Lower lobe of right lung (tissue), 2 donors: Measurements from ENCODE around the gene BSN. TPM values are rescaled to one million over a fixed set of nuclear protein-coding genes. Genes with fewer than 3 reads are reported as not detected.

ENCODE experiments used
- ATAC-seq, 2 donors: fragments of 200-7000 bp; cut with Tn5 transposase; one replicate each; pipeline ENCODE4 v1.9.1; 2020 to 2022; ENCODE audit warnings: mild to moderate bottlenecking in 2 of 2, moderate library complexity in 2 of 2
- DNase-seq: peaks from one replicate; pipeline ENCODE4 v3.0.0-alpha.2; 2020
- H3K27ac ChIP-seq: fragments of 200-600 bp; one replicate; pipeline ENCODE4 v1.8.0; 2022
- H3K27me3 ChIP-seq: fragments of 200-600 bp; one replicate; pipeline ENCODE4 v1.8.0; 2022; ENCODE audit warnings: low read depth
- H3K36me3 ChIP-seq: fragments of 200-600 bp; one replicate; pipeline ENCODE4 v1.8.0; 2022; ENCODE audit warnings: mild to moderate bottlenecking
- H3K4me1 ChIP-seq: fragments of 200-600 bp; one replicate; pipeline ENCODE4 v1.8.0; 2022
- H3K4me3 ChIP-seq: fragments of 200-600 bp; one replicate; pipeline ENCODE4 v1.8.0; 2022; ENCODE audit warnings: mild to moderate bottlenecking
- H3K9me3 ChIP-seq: fragments of 200-600 bp; one replicate; pipeline ENCODE4 v1.8.0; 2022
- intact Hi-C: fragments of 100-400 bp; cut with DNase I; formaldehyde crosslinking; loops from one replicate; pipeline ENCODE4 v1.11.0; 2022
- total RNA-seq: library from RNA; stranded (reverse); fragmentation: NEBNext Ultra II Directional; extraction: Animal tissue kit (Norgen Biotek cat#: 25700); gene quantifications from one replicate; pipeline ENCODE4 v1.2.1, GENCODE V29; 2021
- TF ChIP-seq, protein P1 (sequence below): fragments of 200-600 bp; IDR thresholded peaks from one replicate; pipeline ENCODE4 v1.8.0; 2022; ENCODE audit warnings: antibody characterized with exemption, mild to moderate bottlenecking
- donor health status: DM: no; HTN: yes; CAD: no; lungs with severe emphysema.

The BSN gene
- total RNA-seq, 1 donor from 2014 or later: 0.35 TPM

DNA sequence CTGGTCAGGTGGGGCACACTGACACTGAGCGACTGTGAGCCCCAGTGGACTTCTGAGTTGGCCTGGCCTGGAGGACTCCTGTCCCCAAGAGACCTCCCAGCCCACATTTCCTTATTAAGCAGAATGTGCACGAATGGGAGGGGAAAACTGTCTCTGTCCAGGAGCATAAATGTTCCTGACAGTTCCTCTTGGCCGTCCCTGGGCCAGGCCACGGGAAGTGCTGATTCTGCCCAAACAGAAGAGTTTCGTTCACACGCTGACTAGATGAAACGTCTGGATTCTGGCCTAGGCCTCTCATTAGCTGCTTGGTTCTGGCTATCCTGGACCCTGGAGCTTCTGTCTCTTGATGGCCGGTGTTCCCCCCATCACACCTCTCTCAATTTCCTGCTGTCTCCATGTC lies 90.4 kb downstream of the BSN start:
- Histone ChIP-seq H3K36me3 (no peaks in the 10 kb centered on the region), H3K4me1 (no peaks in the 10 kb centered on the region), H3K27me3 (no peaks in the 10 kb centered on the region), H3K9me3 (no peaks in the 10 kb centered on the region), H3K4me3 (no peak overlapping the region), H3K27ac (no peak overlapping the region)
- DNase-seq (no peak), ATAC-seq (no peak)
- intact Hi-C loops: no loop called here
- TF ChIP-seq, protein P1, sequence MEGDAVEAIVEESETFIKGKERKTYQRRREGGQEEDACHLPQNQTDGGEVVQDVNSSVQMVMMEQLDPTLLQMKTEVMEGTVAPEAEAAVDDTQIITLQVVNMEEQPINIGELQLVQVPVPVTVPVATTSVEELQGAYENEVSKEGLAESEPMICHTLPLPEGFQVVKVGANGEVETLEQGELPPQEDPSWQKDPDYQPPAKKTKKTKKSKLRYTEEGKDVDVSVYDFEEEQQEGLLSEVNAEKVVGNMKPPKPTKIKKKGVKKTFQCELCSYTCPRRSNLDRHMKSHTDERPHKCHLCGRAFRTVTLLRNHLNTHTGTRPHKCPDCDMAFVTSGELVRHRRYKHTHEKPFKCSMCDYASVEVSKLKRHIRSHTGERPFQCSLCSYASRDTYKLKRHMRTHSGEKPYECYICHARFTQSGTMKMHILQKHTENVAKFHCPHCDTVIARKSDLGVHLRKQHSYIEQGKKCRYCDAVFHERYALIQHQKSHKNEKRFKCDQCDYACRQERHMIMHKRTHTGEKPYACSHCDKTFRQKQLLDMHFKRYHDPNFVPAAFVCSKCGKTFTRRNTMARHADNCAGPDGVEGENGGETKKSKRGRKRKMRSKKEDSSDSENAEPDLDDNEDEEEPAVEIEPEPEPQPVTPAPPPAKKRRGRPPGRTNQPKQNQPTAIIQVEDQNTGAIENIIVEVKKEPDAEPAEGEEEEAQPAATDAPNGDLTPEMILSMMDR: no peak

DNA sequence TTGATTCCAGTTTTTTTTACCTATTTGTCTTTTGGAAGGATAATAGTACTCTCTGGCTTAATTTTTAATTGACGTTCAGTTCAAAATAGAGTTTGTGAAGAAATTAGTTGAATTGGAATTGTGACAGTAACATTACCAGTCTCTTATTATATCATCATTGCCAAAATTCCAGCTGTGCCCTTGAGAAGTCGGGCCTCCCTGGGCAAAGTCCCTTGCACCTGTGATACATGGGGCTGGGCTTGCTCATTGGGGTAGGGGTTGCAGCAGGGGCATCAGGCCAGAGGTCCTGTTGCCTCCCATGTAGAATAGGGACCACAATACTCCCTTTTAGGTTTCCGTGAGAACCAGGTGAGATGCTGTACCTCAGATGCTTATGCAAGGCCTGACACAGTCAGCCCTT lies 92.0 kb downstream of the BSN start:
- no peak overlapping the region for H3K27ac ChIP-seq
- TF ChIP-seq, protein P1: no peak
- H3K4me3 ChIP-seq: no peak overlapping the region
- H3K36me3 ChIP-seq: no peaks in the 10 kb centered on the region
- H3K27me3 ChIP-seq: no peaks in the 10 kb centered on the region
- ATAC-seq (no peak), DNase-seq (no peak)
- intact Hi-C loops: no loop called here
- no peaks in the 10 kb centered on the region for H3K9me3 ChIP-seq
- no peaks in the 10 kb centered on the region for H3K4me1 ChIP-seq

DNA sequence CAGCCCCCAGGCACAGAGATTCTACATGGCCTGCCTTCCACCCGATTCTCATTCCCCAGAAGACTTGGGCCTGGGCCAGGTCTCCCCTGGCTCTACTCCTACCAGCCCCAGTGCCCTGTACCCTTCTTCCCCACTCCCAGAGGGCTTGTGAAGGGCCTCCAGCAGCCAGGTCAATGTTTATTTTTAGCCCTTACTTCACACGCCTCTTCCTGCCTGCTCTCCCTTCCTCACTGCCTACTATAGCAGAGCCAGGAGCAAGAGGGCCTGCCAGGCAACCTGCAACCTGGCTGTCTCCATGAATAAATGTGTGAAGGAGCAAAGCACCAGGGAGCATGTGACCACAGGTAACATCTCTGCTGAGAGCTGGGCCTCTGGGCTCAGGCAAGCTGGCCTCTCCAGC lies 93.5 kb downstream of the BSN start:
- intact Hi-C loops: no loop called here
- TF ChIP-seq, protein P1: no peak
- ATAC-seq (peak; percentile 17 to 18), DNase-seq (no peak)
- no peak overlapping the region for H3K27ac ChIP-seq
- no peaks in the 10 kb centered on the region for H3K27me3 ChIP-seq
- H3K4me1 ChIP-seq: no peaks in the 10 kb centered on the region
- H3K4me3 ChIP-seq: no peak overlapping the region
- no peaks in the 10 kb centered on the region for H3K9me3 ChIP-seq
- no peaks in the 10 kb centered on the region for H3K36me3 ChIP-seq

DNA sequence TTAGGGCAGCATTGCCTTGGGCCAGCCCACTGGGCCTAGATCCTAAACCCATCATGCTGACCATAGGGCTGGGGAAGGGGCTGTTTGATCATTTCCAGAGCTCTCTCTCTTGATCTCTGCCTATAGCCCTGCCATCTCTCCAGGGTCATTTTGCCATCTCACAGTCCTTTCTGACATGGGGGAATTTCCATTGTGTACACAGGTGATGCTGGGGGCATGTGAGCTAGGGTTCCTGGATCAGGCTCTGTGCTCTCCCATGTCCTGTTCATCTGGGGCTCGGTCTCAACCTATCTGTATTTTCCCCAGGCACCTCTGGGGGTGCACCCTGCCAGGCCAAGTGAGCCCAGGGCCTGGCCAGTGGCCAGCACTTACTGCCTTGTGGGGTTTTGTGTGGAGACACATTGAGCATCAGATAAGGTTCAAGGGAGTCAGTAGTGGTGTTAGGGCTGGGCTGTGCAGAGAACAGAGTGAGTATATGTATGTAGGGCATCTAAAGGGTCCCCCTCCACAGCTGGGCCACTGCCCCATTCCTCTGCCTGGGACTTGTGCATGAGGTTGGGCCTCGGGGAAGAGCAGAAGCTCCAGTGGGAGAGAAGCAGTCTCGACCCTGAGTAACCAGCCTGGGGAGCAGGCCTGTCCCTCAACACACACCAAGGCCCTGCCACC lies 94.2 kb downstream of the BSN start:
- Histone ChIP-seq H3K27ac (no peak overlapping the region), H3K36me3 (no peaks in the 10 kb centered on the region), H3K27me3 (no peaks in the 10 kb centered on the region), H3K4me3 (no peak overlapping the region), H3K4me1 (no peaks in the 10 kb centered on the region), H3K9me3 (no peaks in the 10 kb centered on the region)
- ATAC-seq (no peak), DNase-seq (no peak)
- intact Hi-C loops: no loop called here
- TF ChIP-seq, protein P1: no peak

DNA sequence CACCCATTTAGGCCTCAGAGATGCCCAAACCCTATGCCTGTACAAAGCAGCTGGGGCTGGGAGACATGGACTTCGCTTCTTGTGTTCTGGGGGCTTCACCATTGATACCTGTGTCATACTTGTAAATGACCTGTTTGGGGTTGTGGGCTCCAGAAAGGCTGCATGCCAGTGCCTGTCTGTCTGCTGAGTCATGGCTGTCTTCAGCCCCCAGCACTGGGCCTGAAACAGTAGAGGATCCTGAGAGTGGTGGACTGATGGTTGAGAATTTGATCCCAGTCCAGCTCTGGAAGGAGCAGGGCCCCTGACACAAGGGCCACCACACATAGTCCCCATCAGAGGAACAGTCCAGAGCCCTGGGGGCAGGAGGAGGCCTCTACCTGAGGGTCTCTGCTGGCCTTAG lies 95.3 kb downstream of the BSN start:
- Histone ChIP-seq H3K9me3 (no peaks in the 10 kb centered on the region), H3K27me3 (no peaks in the 10 kb centered on the region), H3K36me3 (no peaks in the 10 kb centered on the region), H3K4me3 (no peak overlapping the region), H3K27ac (no peak overlapping the region), H3K4me1 (no peaks in the 10 kb centered on the region)
- DNase-seq: no peak
- intact Hi-C loops: no loop called here
- ATAC-seq: no peak
- TF ChIP-seq, protein P1: no peak
